Stimulated activated CD8-positive, alpha-beta memory T cell treated with anti-CD3 and anti-CD28 coated beads, Interleukin-12 subunit alpha, Interleukin-12 subunit beta, amount 100 ng/mL, for 24 hours (primary cell): ENCODE data around the gene RNF8.
"Not testable (repeated sequence)": the region's sequence is repeated elsewhere in the genome, so short reads cannot be mapped to it uniquely, and the experiment has no call there.

Experiments used
- DNase-seq: peaks from one replicate; pipeline ENCODE4 v3.0.0-alpha.2; 2020; ENCODE audit errors: extremely low read depth

Gene RNF8

GRCh38 chr6:37353761-37354525, at the start of gene RNF8:
Gene RNF8, plus strand, starts transcription at chr6:37353983. Its CDS starts 182 bp downstream, at chr6:37354165.
- peak; percentile 78 for DNase-seq

GRCh38 chr6:37304766-37305165, 49.0 kb upstream of the RNF8 start:
- no peak for DNase-seq

- no peak for DNase-seq
Measured at GRCh38 chr6:37305841-37306425, 47.9 kb upstream of the RNF8 start.

- DNase-seq, result no peak
Measured at GRCh38 chr6:37306624-37307222, 47.1 kb upstream of the RNF8 start.

GRCh38 chr6:37307484-37307883, 46.3 kb upstream of the RNF8 start:
- DNase-seq, result not testable (repeated sequence)

- no peak for DNase-seq
Measured at GRCh38 chr6:37308069-37308815, 45.5 kb upstream of the RNF8 start.

GRCh38 chr6:37309046-37309445, 44.7 kb upstream of the RNF8 start:
- no peak for DNase-seq

GRCh38 chr6:37309692-37310091, 44.1 kb upstream of the RNF8 start:
- no peak for DNase-seq

GRCh38 chr6:37310966-37311365, 42.8 kb upstream of the RNF8 start:
- no peak for DNase-seq

- DNase-seq, result no peak
Measured at GRCh38 chr6:37311741-37312473, 41.9 kb upstream of the RNF8 start.

- DNase-seq, result no peak
Measured at GRCh38 chr6:37313723-37314486, 39.9 kb upstream of the RNF8 start.

GRCh38 chr6:37314487-37315156, 39.2 kb upstream of the RNF8 start:
- no peak for DNase-seq

- DNase-seq, result no peak
Measured at GRCh38 chr6:37315157-37315515, 38.6 kb upstream of the RNF8 start.

GRCh38 chr6:37316071-37316470, 37.7 kb upstream of the RNF8 start:
- no peak for DNase-seq

- DNase-seq, result no peak
Measured at GRCh38 chr6:37317312-37318038, 36.3 kb upstream of the RNF8 start.

- no peak for DNase-seq
Measured at GRCh38 chr6:37319156-37319555, 34.6 kb upstream of the RNF8 start.

- no peak for DNase-seq
Measured at GRCh38 chr6:37319856-37320480, 33.8 kb upstream of the RNF8 start.

- DNase-seq, result no peak
Measured at GRCh38 chr6:37320646-37321045, 33.1 kb upstream of the RNF8 start.

- DNase-seq, result no peak
Measured at GRCh38 chr6:37321101-37321500, 32.7 kb upstream of the RNF8 start.
